HG03097 (cell line): ENCODE data around the gene MAN1A1.

ENCODE experiments used
- ATAC-seq: cut with Tn5 transposase; IDR thresholded peaks from one replicate; pipeline ENCODE4 v1.9.1; 2021; ENCODE audit not compliant: unreplicated experiment, low FRiP score

Gene MAN1A1

GRCh38 chr6:119277052-119277451, 72.5 kb downstream of the MAN1A1 start:
- ATAC-seq: no peak

DNA sequence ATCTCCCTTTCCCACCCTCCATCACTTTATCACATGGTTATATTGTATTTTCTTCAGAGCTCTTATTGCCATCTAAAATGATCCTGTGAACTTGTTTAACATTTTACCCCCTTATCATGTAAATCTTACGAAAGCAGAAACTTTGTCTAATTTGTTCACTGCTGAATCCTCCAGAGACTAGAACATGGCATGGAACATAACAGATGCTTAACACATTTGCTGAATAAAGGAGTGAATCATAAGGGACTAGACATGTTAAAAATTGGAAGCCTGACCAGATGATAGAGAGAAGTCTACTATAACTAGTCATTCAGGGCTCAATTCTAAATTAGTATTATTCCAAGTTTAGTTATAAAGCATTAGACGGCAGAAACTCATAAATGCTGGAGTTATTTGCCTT, 73.3 kb downstream of the MAN1A1 start:
- no peak for ATAC-seq

DNA sequence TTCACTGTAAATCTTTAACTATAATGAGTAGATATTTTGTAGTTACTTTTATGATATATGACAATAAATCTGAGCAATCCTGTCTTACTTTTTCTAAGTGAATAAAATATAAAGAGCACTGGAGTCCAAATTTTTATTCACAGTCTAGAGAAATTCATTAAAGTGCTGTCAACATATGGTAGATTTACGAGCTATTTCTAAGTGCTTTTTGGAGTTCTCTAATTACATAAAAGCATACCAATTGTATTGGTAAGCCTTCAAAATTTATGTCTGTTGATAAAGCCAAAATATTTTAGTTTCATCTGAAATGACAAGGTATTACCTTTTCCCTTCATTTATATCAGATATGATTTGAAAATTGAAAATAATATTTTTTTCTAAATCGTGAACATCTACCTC, 75.4 kb downstream of the MAN1A1 start:
- no peak for ATAC-seq

DNA sequence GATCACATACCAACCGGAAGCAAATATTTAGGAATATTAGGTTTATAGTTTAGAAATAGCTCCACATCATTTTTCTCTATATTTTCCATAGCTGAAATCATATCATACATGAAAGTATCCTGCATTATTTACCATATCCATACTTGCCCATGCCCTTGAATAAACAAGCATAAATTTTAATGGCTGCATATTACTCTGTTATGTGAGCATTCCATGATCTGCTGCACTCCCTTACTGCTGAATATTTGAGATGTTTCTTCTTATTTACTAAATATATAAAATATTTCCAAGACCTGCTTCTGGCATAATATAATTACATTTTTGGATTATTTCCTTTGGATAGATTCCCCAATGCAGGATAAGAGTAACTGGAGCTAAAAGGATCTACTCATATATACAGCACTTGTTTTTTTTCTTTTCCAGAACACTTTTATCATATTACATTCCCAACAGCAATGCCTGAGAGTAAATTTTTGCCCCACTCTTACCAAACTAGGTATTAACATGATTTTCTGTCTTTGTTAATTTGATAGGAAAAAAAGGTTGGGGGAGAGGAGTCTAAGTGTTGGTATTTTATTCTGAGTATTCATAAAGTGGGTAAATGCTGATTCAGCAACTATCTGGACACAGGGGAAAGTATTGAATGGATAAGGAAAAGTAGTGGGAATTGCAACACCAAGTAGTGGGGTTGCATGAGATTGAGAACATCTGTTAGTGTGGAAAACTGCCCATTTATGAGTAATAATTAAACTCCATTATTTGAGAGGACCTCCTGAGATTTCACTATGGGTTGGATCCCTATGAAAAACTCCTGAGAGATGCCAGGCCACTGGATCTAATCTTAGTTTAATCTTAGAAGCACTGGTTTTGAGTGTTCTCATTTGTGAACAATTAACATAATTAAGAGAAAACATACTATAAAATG, 76.0 kb downstream of the MAN1A1 start:
- ATAC-seq: no peak

GRCh38 chr6:119270545-119270944, 79.0 kb downstream of the MAN1A1 start:
- ATAC-seq: no peak

DNA sequence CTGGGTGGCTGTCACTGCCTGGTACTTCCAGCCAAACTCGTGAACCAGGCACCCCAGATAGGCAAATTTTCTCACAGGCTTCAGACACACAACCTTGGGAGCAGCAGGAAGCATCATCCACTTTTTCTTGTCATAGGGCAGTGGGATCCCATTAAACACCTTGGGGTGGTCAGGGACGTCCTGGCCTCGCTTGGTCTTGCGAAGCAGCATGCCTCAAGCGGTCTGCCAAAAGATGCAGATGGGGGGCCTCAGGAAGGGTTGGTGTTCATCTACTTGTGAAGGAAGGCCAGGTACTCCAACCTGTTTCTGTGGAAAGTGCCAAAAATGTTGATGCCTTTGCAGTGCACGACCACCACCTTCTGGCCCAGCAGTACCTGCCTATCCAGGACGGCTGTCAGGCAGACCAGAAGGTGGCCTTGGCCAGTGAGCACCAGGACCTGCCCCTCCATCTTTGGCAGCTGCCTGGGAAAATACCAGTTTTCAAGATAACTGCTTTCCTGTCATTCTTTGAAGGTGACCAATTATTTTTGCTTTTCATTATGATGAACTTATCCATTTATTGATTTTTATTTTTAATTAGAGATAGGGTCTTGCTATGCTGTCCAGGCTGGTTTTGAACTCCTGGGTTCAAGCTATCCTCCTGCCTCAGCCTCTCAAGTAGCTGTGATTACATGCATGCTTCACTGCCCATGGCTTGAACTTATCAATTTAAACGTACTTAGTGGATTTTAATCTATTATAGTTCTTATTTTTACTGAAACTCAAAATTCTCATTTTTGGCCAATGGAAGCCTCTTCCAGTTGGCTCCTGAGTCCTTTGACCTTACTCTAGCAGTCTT, 80.1 kb downstream of the MAN1A1 start:
- no peak for ATAC-seq

- no peak for ATAC-seq
These were observed 82.2 kb downstream of the MAN1A1 start for GRCh38 chr6:119267126-119267905.

- no peak for ATAC-seq
These were observed 84.6 kb downstream of the MAN1A1 start for GRCh38 chr6:119264854-119265397.

GRCh38 chr6:119262612-119263011, 86.9 kb downstream of the MAN1A1 start:
- no peak for ATAC-seq

DNA sequence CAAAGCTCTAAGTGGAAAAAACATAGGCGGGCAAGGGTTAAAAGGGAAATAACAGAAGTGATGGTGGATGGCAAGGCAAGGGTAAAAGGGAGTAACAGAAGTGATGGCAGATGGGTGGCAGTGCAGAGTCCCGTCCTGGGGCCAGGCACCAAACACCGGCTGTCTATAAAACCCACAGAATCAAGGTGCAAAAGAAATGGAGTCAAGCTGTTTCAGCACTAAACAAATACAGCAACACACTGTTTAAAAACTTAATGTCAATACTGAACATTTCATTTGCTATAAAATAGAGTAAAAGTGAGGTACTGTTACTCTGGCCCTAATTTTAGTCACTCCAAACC, 87.6 kb downstream of the MAN1A1 start:
- no peak for ATAC-seq

- ATAC-seq: no peak
These were observed 90.5 kb downstream of the MAN1A1 start for GRCh38 chr6:119259027-119259426.

GRCh38 chr6:119257726-119258125, 91.8 kb downstream of the MAN1A1 start:
- no peak for ATAC-seq

DNA sequence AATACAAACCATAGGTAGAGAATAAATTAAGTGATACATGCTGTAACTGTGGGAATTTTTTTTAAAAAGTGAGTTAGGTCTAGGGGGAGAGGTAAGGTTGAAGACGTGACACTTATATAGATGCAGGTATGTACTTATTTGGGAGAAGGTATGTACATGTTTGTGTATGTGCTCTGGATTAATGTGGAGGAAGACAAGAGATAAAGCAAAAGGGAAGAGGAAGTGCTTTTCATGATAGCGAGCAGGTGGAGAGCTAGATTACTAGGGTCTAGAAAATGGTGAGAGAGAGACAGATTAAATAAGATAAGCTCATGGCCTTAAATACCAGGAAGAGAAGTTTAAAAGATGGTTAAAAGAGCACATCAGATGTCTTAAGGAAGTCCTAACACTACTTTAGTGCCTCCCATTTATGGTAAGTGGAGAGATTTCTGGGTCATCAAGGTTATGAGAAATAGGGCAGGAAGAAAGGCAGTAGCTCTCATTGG, 92.5 kb downstream of the MAN1A1 start:
- ATAC-seq: no peak

DNA sequence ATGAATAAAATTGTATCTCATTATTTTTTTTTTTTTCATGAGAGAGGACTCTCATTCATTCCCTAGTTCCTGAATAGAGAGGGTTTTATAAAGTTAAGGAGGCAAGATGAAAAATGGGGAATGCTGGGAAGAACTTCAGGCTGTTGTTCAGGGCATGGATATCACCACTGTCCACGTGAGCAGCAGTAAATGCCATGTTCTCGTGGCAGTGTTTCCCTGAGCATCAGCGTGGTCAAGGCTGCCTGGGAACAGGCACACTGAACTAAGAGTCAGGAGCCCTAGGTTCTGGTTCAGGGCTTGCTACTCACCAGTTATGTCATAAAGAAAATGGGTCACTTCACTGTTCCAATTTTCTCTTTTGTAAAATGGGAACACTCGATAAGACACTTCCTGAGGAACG, 93.2 kb downstream of the MAN1A1 start:
- ATAC-seq: no peak

DNA sequence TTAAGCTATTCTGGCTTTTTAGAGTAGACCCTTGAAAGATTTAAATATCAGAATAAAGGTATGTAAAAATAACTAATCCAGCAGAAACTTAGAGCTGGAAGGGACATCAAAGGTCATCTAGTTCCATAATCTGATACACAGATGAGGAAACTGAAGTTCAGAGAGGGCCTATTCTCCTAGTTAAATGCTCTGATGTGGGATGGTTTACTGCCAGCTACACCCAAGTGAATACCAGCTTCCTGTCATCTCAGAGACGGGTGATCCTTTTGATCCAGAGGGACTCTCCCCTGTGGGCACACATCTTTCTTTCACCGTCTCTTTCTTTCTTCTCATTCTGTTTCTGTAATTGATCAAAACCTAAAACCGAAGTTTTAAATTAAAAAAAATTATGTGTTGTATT, 94.1 kb downstream of the MAN1A1 start:
- no peak for ATAC-seq

DNA sequence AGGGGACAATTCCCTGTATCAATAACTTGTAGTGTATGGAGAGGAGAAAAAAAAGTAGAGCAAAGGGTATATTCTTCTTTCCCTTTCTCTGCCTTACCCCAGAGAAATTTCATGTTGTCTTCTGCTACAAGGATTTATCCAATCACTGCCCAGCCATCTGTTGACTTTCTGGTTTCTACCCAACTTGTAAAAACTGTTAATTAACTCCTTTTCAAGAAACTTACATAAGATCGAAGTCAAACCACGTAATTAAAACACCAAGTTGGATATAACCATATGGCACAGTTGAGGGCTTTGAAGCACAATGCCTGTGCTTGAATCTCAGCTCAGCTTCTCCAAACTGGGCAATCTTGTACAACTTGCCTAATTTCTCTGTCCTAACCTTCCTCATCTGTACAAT, 99.5 kb downstream of the MAN1A1 start:
- no peak for ATAC-seq

- no peak for ATAC-seq
These were observed 100.2 kb downstream of the MAN1A1 start for GRCh38 chr6:119249319-119249718.

- ATAC-seq: no peak
These were observed 102.1 kb downstream of the MAN1A1 start for GRCh38 chr6:119247504-119247903.

- no peak for ATAC-seq
These were observed 105.9 kb downstream of the MAN1A1 start for GRCh38 chr6:119243657-119244056.

- ATAC-seq: no peak
These were observed 106.5 kb downstream of the MAN1A1 start for GRCh38 chr6:119243037-119243436.
